GM21423 (cell line): ENCODE data around the gene ARHGEF10L.

ENCODE experiments used
- ATAC-seq: cut with Tn5 transposase; IDR thresholded peaks from one replicate; pipeline ENCODE4 v1.9.1; 2021; ENCODE audit warnings: mild to moderate bottlenecking, moderate library complexity; ENCODE audit not compliant: unreplicated experiment

Gene ARHGEF10L

GRCh38 chr1:17588048-17588871 lies 48.8 kb downstream of the ARHGEF10L start:
- no peak for ATAC-seq

- ATAC-seq: no peak
Measured at GRCh38 chr1:17591814-17592430, 52.4 kb downstream of the ARHGEF10L start.

- ATAC-seq: no peak
Measured at GRCh38 chr1:17594026-17594425, 54.5 kb downstream of the ARHGEF10L start.

- ATAC-seq: no peak
Measured at GRCh38 chr1:17594690-17595601, 55.4 kb downstream of the ARHGEF10L start.

GRCh38 chr1:17595602-17595925 lies 56.1 kb downstream of the ARHGEF10L start:
- ATAC-seq: no peak

GRCh38 chr1:17596186-17596585 lies 56.7 kb downstream of the ARHGEF10L start:
- no peak for ATAC-seq

GRCh38 chr1:17596651-17597509 lies 57.4 kb downstream of the ARHGEF10L start:
- ATAC-seq: no peak

- ATAC-seq: no peak
Measured at GRCh38 chr1:17597651-17598050, 58.2 kb downstream of the ARHGEF10L start.

GRCh38 chr1:17598251-17598650 lies 58.8 kb downstream of the ARHGEF10L start:
- ATAC-seq: no peak

GRCh38 chr1:17599291-17599953 lies 59.9 kb downstream of the ARHGEF10L start:
- ATAC-seq: no peak

GRCh38 chr1:17599954-17600300 lies 60.4 kb downstream of the ARHGEF10L start:
- no peak for ATAC-seq

- ATAC-seq: no peak
Measured at GRCh38 chr1:17600321-17600720, 60.8 kb downstream of the ARHGEF10L start.

- ATAC-seq: no peak
Measured at GRCh38 chr1:17601643-17602382, 62.3 kb downstream of the ARHGEF10L start.

GRCh38 chr1:17603091-17603841 lies 63.8 kb downstream of the ARHGEF10L start:
- ATAC-seq: no peak

GRCh38 chr1:17605582-17606344 lies 66.3 kb downstream of the ARHGEF10L start:
- no peak for ATAC-seq

GRCh38 chr1:17606826-17607440 lies 67.4 kb downstream of the ARHGEF10L start:
- no peak for ATAC-seq
